Astrocyte (in vitro differentiated cells and primary cell): ENCODE data around the gene PEBP1. TPM values are rescaled to one million over a fixed set of nuclear protein-coding genes. Genes with fewer than 3 reads are reported as not detected.

Experiments used
- DNase-seq: peaks from one replicate; pipeline ENCODE4 v3.0.0-alpha.2; 2010; ENCODE audit warnings: low read depth
- FAIRE-seq: peaks from 2 replicates; lab custom pipeline; 2011; peaks lifted over from hg19 to GRCh38; lab: Jason Lieb, UNC
- H2AFZ ChIP-seq: 2 replicates; pipeline ENCODE4 v1.6.0; 2012; ENCODE audit warnings: low read depth, low read length, inconsistent platforms
- H3K27ac ChIP-seq: 2 replicates; pipeline ENCODE4 v1.5.1; 2011; ENCODE audit warnings: low read depth, low read length, inconsistent platforms
- H3K27me3 ChIP-seq: 2 replicates; pipeline ENCODE4 v1.6.0; 2011; ENCODE audit warnings: low read length, inconsistent platforms; ENCODE audit not compliant: insufficient read depth
- H3K36me3 ChIP-seq: 2 replicates; pipeline ENCODE4 v1.5.1; 2011; ENCODE audit warnings: low read length, inconsistent platforms; ENCODE audit not compliant: insufficient read depth
- H3K4me1 ChIP-seq: 2 replicates; pipeline ENCODE4 v1.5.1; 2011; ENCODE audit warnings: low read length, inconsistent platforms; ENCODE audit not compliant: insufficient read depth
- H3K4me2 ChIP-seq: 2 replicates; pipeline ENCODE4 v1.6.0; 2012; ENCODE audit warnings: low read length, inconsistent platforms
- H3K4me3 ChIP-seq: 2 replicates; pipeline ENCODE4 v1.5.1; 2011; ENCODE audit warnings: low read depth, mild to moderate bottlenecking, low read length, inconsistent platforms; ENCODE audit not compliant: insufficient read depth
- H3K79me2 ChIP-seq: 2 replicates; pipeline ENCODE4 v1.6.0; 2012; ENCODE audit warnings: mild to moderate bottlenecking, low read length, inconsistent platforms; ENCODE audit not compliant: insufficient read depth
- H3K9ac ChIP-seq: 2 replicates; pipeline ENCODE4 v1.6.0; 2012; ENCODE audit warnings: mild to moderate bottlenecking, low read length, inconsistent platforms
- H3K9me3 ChIP-seq: 2 replicates; pipeline ENCODE4 v1.5.1; 2012; ENCODE audit warnings: low read depth, mild to moderate bottlenecking, low read length, inconsistent platforms; ENCODE audit not compliant: insufficient read depth
- H4K20me1 ChIP-seq: 2 replicates; pipeline ENCODE4 v1.6.0; 2012; ENCODE audit warnings: low read length, inconsistent platforms; ENCODE audit not compliant: insufficient read depth
- H3K27ac Mint-ChIP-seq: one replicate; pipeline ENCODE4 v1.8.0; 2021; ENCODE audit warnings: mild to moderate bottlenecking, mixed read lengths; ENCODE audit not compliant: unreplicated experiment
- H3K27me3 Mint-ChIP-seq: one replicate; pipeline ENCODE4 v1.8.0; 2021; ENCODE audit warnings: low read depth, mixed read lengths; ENCODE audit not compliant: unreplicated experiment
- H3K36me3 Mint-ChIP-seq: one replicate; pipeline ENCODE4 v1.8.0; 2021; ENCODE audit warnings: low read depth, mixed read lengths; ENCODE audit not compliant: unreplicated experiment
- H3K4me1 Mint-ChIP-seq: one replicate; pipeline ENCODE4 v1.8.0; 2021; ENCODE audit warnings: low read depth, mixed read lengths; ENCODE audit not compliant: unreplicated experiment
- H3K4me3 Mint-ChIP-seq: one replicate; pipeline ENCODE4 v1.8.0; 2021; ENCODE audit warnings: mild to moderate bottlenecking, moderate library complexity, mixed read lengths; ENCODE audit not compliant: unreplicated experiment
- H3K9me3 Mint-ChIP-seq: one replicate; pipeline ENCODE4 v1.8.0; 2021; ENCODE audit warnings: mild to moderate bottlenecking, mixed read lengths; ENCODE audit not compliant: unreplicated experiment
- CTCF ChIP-seq: IDR thresholded peaks from 2 replicates; pipeline ENCODE4 v1.5.1; 2011; ENCODE audit warnings: low read depth, mild to moderate bottlenecking, inconsistent platforms, low read length, moderate library complexity; ENCODE audit not compliant: insufficient read depth
- EZH2 ChIP-seq: IDR thresholded peaks from 2 replicates; pipeline ENCODE4 v1.6.1; 2012; ENCODE audit warnings: mild to moderate bottlenecking, low read length, inconsistent platforms; ENCODE audit not compliant: insufficient read depth
- total RNA-seq: library from RNA; stranded (reverse); gene quantifications from 2 replicates; pipeline ENCODE4 v1.2.1, GENCODE V29; 2021

Gene PEBP1
- total RNA-seq, 1 donor from 2014 or later: 160 TPM

- no peak overlapping the region for H3K4me3 Mint-ChIP-seq
- Histone ChIP-seq H3K4me2 (no peak overlapping the region), H3K4me3 (no peak overlapping the region), H3K4me1 (peaks cover under 1% of the 10 kb centered on the region), H3K9me3 (no peaks in the 10 kb centered on the region), H3K27ac (no peak overlapping the region), H2AFZ (no peak overlapping the region), H3K27me3 (no peaks in the 10 kb centered on the region), H3K9ac (no peak overlapping the region), H3K36me3 (peaks cover 44% of the 10 kb centered on the region), H4K20me1 (peaks cover 12% of the 10 kb centered on the region), H3K79me2 (peaks cover 5% of the 10 kb centered on the region)
- peaks cover 23% of the 10 kb centered on the region for H3K36me3 Mint-ChIP-seq
- no peaks in the 10 kb centered on the region for H3K4me1 Mint-ChIP-seq
- no peak overlapping the region for H3K27ac Mint-ChIP-seq
- FAIRE-seq: no peak
- no peaks in the 10 kb centered on the region for H3K9me3 Mint-ChIP-seq
- no peak for TF ChIP-seq EZH2
- TF ChIP-seq CTCF: no peak
- no peaks in the 10 kb centered on the region for H3K27me3 Mint-ChIP-seq
- no peak for DNase-seq
Observed at GRCh38 chr12:118144499-118144898, 8.6 kb downstream of the PEBP1 start.

DNA sequence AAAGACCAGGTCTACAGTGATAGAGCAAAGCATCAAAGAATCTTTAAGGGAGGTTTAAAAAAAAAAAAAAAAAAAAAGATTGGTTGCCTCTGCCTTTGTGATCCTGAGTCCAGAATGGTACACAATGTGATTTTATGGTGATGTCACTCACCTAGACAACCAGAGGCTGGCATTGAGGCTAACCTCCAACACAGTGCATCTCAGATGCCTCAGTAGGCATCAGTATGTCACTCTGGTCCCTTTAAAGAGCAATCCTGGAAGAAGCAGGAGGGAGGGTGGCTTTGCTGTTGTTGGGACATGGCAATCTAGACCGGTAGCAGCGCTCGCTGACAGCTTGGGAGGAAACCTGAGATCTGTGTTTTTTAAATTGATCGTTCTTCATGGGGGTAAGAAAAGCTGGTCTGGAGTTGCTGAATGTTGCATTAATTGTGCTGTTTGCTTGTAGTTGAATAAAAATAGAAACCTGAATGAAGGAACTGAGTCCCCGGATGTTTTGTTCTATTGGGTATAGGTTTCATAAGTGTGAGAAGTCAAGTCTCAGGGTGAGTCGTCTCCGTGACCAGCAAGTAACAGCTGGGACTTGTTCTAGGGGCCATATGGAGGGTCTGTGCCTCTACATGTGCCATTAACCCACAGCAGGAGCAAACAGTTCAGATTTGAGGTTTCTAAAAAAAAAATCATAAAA lies 9.3 kb downstream of the PEBP1 start:
- Histone ChIP-seq H3K9me3 (no peaks in the 10 kb centered on the region), H2AFZ (no peak overlapping the region), H4K20me1 (peaks cover 10% of the 10 kb centered on the region), H3K27ac (no peak overlapping the region), H3K4me3 (no peak overlapping the region), H3K4me1 (no peaks in the 10 kb centered on the region), H3K4me2 (no peak overlapping the region), H3K79me2 (peaks cover 4% of the 10 kb centered on the region), H3K9ac (no peak overlapping the region), H3K27me3 (no peaks in the 10 kb centered on the region), H3K36me3 (peaks cover 37% of the 10 kb centered on the region)
- no peak for FAIRE-seq
- Mint-ChIP-seq H3K36me3 (peaks cover 20% of the 10 kb centered on the region), H3K4me1 (no peaks in the 10 kb centered on the region), H3K27ac (no peak overlapping the region), H3K9me3 (no peaks in the 10 kb centered on the region), H3K27me3 (no peaks in the 10 kb centered on the region), H3K4me3 (no peak overlapping the region)
- DNase-seq: no peak
- no peak for TF ChIP-seq EZH2
- TF ChIP-seq CTCF: no peak

- no peak overlapping the region for H3K4me3 ChIP-seq
- FAIRE-seq: no peak
- TF ChIP-seq EZH2 (no peak), CTCF (no peak)
- no peak overlapping the region for H3K27ac ChIP-seq
- peaks cover 34% of the 10 kb centered on the region for H3K36me3 ChIP-seq
- Mint-ChIP-seq H3K4me3 (no peak overlapping the region), H3K27me3 (no peaks in the 10 kb centered on the region), H3K27ac (no peak overlapping the region), H3K4me1 (no peaks in the 10 kb centered on the region), H3K9me3 (no peaks in the 10 kb centered on the region), H3K36me3 (peaks cover 18% of the 10 kb centered on the region)
- H4K20me1 ChIP-seq: peaks cover 10% of the 10 kb centered on the region
- H3K9ac ChIP-seq: no peak overlapping the region
- no peaks in the 10 kb centered on the region for H3K4me1 ChIP-seq
- no peaks in the 10 kb centered on the region for H3K9me3 ChIP-seq
- no peaks in the 10 kb centered on the region for H3K27me3 ChIP-seq
- no peak overlapping the region for H3K4me2 ChIP-seq
- peaks cover 1% of the 10 kb centered on the region for H3K79me2 ChIP-seq
- no peak for DNase-seq
- no peak overlapping the region for H2AFZ ChIP-seq
Observed at GRCh38 chr12:118145798-118146156, 9.9 kb downstream of the PEBP1 start.
